T-helper 17 cell (primary cell): Measurements from ENCODE around the gene PRDM16. TPM values are rescaled to one million over a fixed set of nuclear protein-coding genes. Genes with fewer than 3 reads are reported as not detected.

Experiments
- ATAC-seq: fragments of 150-1000 bp; cut with Tn5 transposase; 2 replicates; pipeline ENCODE4 v1.10.0; 2021; ENCODE audit warnings: mild to moderate bottlenecking, moderate library complexity
- DNase-seq, 3 donors: peaks; one replicate each; pipeline versions ENCODE4 v3.0.0 to v3.0.0-alpha.2; 2020 to 2021
- H3K9me3 ChIP-seq: one replicate; pipeline ENCODE4 v1.7.0; 2013; ENCODE audit warnings: low read length, mild to moderate bottlenecking; ENCODE audit not compliant: control insufficient read depth, poor library complexity, severe bottlenecking
- H3K27ac Mint-ChIP-seq: one replicate; pipeline ENCODE4 v1.8.0; 2022; ENCODE audit warnings: mild to moderate bottlenecking, moderate library complexity, mixed read lengths
- H3K27me3 Mint-ChIP-seq: one replicate; pipeline ENCODE4 v1.8.0; 2022; ENCODE audit warnings: mixed read lengths
- H3K36me3 Mint-ChIP-seq: one replicate; pipeline ENCODE4 v1.8.0; 2022; ENCODE audit warnings: low read depth, mixed read lengths
- H3K4me1 Mint-ChIP-seq: one replicate; pipeline ENCODE4 v1.8.0; 2022; ENCODE audit warnings: mild to moderate bottlenecking, mixed read lengths
- H3K4me3 Mint-ChIP-seq: one replicate; pipeline ENCODE4 v1.8.0; 2022; ENCODE audit warnings: mild to moderate bottlenecking, moderate library complexity, mixed read lengths
- total RNA-seq, 4 donors: library from RNA in 2 of 4; stranded (reverse) in 2 of 4; gene quantifications; one replicate each; pipeline ENCODE4 v1.2.3 and lab custom pipeline; 2022 to 2026

The PRDM16 gene
- total RNA-seq, 2 donors from 2014 or later: not detected

DNA sequence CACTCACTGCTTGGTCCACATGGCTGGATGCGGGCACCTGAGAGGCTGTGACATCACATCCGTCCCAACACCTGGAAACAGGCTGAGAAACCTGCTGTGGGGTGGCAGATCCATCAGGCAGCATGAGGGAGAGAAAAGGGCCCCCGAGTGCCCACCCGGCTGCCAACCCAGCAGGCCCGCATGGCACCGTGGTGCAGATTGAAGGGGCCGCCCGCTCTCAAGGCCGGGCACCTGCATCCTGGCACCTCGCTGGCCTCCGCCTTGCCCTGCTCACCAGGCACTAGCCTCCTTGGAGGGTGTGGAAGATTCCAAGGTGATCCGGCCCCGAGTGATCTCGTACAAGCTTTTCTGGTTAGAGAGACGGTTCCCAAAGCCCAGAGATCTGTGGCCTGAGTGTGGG lies 110.5 kb downstream of the PRDM16 start:
- no peaks in the 10 kb centered on the region for H3K9me3 ChIP-seq
- no peak overlapping the region for H3K27ac Mint-ChIP-seq
- DNase-seq (no peak), ATAC-seq (no peak)
- no peaks in the 10 kb centered on the region for H3K36me3 Mint-ChIP-seq
- peaks cover 5% of the 10 kb centered on the region for H3K27me3 Mint-ChIP-seq
- no peak overlapping the region for H3K4me3 Mint-ChIP-seq
- no peaks in the 10 kb centered on the region for H3K4me1 Mint-ChIP-seq

DNA sequence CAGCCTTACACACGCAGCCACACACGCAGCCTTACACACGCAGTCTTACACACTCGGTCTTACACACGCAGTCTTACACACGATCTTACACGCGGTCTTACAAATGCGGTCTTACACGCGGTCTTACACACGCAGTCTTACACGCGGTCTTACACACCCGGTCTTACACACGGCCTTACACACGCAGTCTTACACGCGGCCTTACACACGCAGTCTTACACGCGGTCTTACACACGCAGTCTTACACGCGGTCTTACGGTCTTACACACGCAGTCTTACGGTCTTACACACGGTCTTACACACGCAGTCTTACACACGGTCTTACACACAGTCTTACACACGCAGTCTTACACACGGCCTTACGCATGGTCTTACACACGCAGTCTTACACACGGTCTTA lies 111.9 kb downstream of the PRDM16 start:
- ATAC-seq (no peak), DNase-seq (no peak)
- no peak overlapping the region for H3K4me3 Mint-ChIP-seq
- peaks cover 9% of the 10 kb centered on the region for H3K27me3 Mint-ChIP-seq
- H3K27ac Mint-ChIP-seq: no peak overlapping the region
- H3K36me3 Mint-ChIP-seq: no peaks in the 10 kb centered on the region
- H3K4me1 Mint-ChIP-seq: no peaks in the 10 kb centered on the region
- no peaks in the 10 kb centered on the region for H3K9me3 ChIP-seq

- H3K36me3 Mint-ChIP-seq: no peaks in the 10 kb centered on the region
- no peak overlapping the region for H3K27ac Mint-ChIP-seq
- ATAC-seq (no peak), DNase-seq (no peak)
- no peak overlapping the region for H3K4me3 Mint-ChIP-seq
- H3K4me1 Mint-ChIP-seq: no peaks in the 10 kb centered on the region
- H3K27me3 Mint-ChIP-seq: peaks cover 14% of the 10 kb centered on the region
- no peaks in the 10 kb centered on the region for H3K9me3 ChIP-seq
Observed at GRCh38 chr1:3181956-3182355, 113.0 kb downstream of the PRDM16 start.

- DNase-seq: no peak
- no peaks in the 10 kb centered on the region for H3K36me3 Mint-ChIP-seq
- no peak for ATAC-seq
- peaks cover 28% of the 10 kb centered on the region for H3K27me3 Mint-ChIP-seq
- H3K4me1 Mint-ChIP-seq: no peaks in the 10 kb centered on the region
- no peaks in the 10 kb centered on the region for H3K9me3 ChIP-seq
- no peak overlapping the region for H3K27ac Mint-ChIP-seq
- H3K4me3 Mint-ChIP-seq: no peak overlapping the region
Observed at GRCh38 chr1:3183411-3183810, 114.4 kb downstream of the PRDM16 start.

DNA sequence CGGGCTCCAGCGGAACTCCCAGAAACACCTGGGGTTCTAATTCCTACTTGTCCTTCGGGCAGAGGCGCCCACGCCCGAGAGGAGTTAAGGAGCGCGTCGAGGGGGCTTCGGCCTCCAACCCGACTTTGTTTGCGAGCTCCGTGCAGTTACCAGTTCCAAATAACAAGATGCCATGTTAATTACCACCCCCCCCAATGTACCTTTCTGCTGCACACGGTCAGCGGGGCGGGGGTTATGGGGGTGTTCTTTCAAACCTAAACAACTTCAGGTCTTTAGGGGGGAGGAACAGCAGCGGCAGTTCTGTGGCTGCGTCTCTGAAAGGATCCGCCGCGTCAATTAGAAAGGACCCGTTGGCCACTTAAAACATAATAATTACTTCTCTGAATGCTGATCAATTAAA lies 114.8 kb downstream of the PRDM16 start:
- Mint-ChIP-seq H3K4me1 (no peaks in the 10 kb centered on the region), H3K4me3 (no peak overlapping the region), H3K27me3 (peaks cover 32% of the 10 kb centered on the region), H3K36me3 (no peaks in the 10 kb centered on the region), H3K27ac (no peak overlapping the region)
- DNase-seq (no peak), ATAC-seq (no peak)
- no peaks in the 10 kb centered on the region for H3K9me3 ChIP-seq

DNA sequence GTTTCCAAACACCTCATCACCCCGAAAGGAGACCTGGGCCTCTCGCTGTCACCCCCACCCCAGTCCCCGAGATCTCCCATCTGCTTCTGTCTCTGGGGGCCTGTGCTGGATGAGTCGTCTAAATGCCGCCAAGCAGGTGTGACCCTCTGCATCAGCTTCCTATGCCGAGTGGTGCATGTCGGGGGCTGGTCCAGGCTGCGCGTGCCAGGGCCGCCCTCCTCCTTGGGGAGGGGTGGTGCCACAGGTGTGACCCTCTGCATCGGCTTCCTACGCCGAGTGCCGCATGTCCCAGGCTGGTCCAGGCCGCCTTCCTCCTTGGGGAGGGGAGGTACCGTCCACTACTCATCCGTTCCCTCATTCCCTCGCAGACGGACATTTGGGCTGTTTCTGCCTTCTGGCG lies 115.7 kb downstream of the PRDM16 start:
- no peak overlapping the region for H3K27ac Mint-ChIP-seq
- H3K4me1 Mint-ChIP-seq: no peaks in the 10 kb centered on the region
- no peak overlapping the region for H3K4me3 Mint-ChIP-seq
- no peaks in the 10 kb centered on the region for H3K9me3 ChIP-seq
- DNase-seq (no peak), ATAC-seq (no peak)
- peaks cover 41% of the 10 kb centered on the region for H3K27me3 Mint-ChIP-seq
- no peaks in the 10 kb centered on the region for H3K36me3 Mint-ChIP-seq

- peaks cover 51% of the 10 kb centered on the region for H3K27me3 Mint-ChIP-seq
- no peak overlapping the region for H3K4me3 Mint-ChIP-seq
- ATAC-seq: no peak
- H3K9me3 ChIP-seq: no peaks in the 10 kb centered on the region
- no peaks in the 10 kb centered on the region for H3K4me1 Mint-ChIP-seq
- H3K36me3 Mint-ChIP-seq: no peaks in the 10 kb centered on the region
- DNase-seq: no peak
- no peak overlapping the region for H3K27ac Mint-ChIP-seq
Observed at GRCh38 chr1:3185896-3186525, 117.0 kb downstream of the PRDM16 start.

DNA sequence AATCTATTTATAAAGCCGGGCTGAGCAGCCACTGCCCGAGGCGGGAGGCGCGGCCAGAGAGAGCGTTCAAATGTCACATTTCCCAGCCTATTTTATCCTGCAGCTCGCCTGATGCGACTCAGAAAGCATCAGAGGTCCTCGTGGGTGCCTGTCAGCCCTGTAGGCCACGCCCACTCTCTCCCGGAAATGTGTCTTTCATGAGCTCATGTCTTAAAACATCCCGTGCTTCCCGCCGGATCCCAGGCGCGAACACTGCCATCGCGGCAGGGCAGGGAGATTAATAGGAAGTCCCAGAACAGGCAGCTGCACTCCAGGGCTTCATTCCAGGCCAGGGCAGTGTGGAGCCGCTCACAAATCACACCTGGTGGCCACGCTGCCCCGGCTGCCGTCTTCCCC lies 117.5 kb downstream of the PRDM16 start:
- no peaks in the 10 kb centered on the region for H3K9me3 ChIP-seq
- H3K27ac Mint-ChIP-seq: no peak overlapping the region
- H3K36me3 Mint-ChIP-seq: no peaks in the 10 kb centered on the region
- no peak for DNase-seq
- H3K4me3 Mint-ChIP-seq: no peak overlapping the region
- H3K4me1 Mint-ChIP-seq: no peaks in the 10 kb centered on the region
- H3K27me3 Mint-ChIP-seq: peaks cover 55% of the 10 kb centered on the region
- ATAC-seq: no peak

- H3K9me3 ChIP-seq: no peaks in the 10 kb centered on the region
- H3K27me3 Mint-ChIP-seq: peaks cover 55% of the 10 kb centered on the region
- DNase-seq (no peak), ATAC-seq (no peak)
- no peak overlapping the region for H3K27ac Mint-ChIP-seq
- H3K36me3 Mint-ChIP-seq: no peaks in the 10 kb centered on the region
- no peaks in the 10 kb centered on the region for H3K4me1 Mint-ChIP-seq
- H3K4me3 Mint-ChIP-seq: no peak overlapping the region
Observed at GRCh38 chr1:3187415-3188149, 118.6 kb downstream of the PRDM16 start.

DNA sequence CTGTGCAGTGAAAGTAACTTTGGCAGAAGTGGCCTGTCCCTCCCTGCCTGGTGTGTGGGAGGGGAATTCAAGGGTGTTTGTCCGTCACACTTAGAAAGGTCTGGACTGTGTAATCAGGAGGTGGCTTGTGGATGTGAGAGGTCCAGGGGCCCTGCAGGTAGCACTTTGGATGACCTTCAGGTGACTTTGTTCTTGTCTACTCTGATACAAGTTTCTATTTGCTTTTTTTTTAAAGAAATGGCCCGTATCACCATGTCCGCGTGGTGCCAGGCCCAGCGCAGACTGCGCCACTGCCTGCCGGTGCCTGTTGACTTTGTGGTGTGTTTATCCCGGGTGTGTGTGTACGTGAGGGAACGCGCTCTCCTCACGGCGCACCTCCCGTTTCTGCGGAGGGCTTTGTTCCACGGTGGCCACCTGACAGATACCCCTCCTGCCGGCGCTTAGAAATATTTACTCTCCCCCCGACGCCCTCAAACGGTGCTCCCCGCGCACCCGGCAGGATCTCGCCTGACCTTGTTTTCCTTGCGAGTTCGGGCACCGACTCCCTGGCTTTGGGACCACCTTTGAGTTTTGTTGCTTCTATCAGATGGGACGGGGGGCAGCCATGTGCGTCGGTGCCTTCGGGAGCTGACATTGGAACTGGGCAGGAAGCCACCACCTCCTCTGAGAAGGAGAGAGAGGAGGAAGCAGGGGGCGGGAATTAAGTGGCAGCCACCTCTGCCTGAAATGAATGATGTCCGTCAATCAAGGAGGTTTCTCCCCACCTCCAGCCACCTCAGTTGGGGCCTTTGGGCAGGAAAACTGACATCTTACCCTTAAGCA lies 119.4 kb downstream of the PRDM16 start:
- no peaks in the 10 kb centered on the region for H3K9me3 ChIP-seq
- ATAC-seq: no peak
- H3K27ac Mint-ChIP-seq: no peak overlapping the region
- no peak for DNase-seq
- no peak overlapping the region for H3K4me3 Mint-ChIP-seq
- H3K4me1 Mint-ChIP-seq: no peaks in the 10 kb centered on the region
- no peaks in the 10 kb centered on the region for H3K36me3 Mint-ChIP-seq
- peaks cover 55% of the 10 kb centered on the region for H3K27me3 Mint-ChIP-seq

- DNase-seq: no peak
- Mint-ChIP-seq H3K4me1 (no peaks in the 10 kb centered on the region), H3K36me3 (no peaks in the 10 kb centered on the region), H3K27me3 (peaks cover 51% of the 10 kb centered on the region), H3K27ac (no peak overlapping the region), H3K4me3 (no peak overlapping the region)
- ATAC-seq: no peak
- no peaks in the 10 kb centered on the region for H3K9me3 ChIP-seq
Observed at GRCh38 chr1:3190256-3191041, 121.4 kb downstream of the PRDM16 start.

GRCh38 chr1:3192361-3192760 lies 123.4 kb downstream of the PRDM16 start:
- Mint-ChIP-seq H3K4me1 (no peaks in the 10 kb centered on the region), H3K27ac (no peak overlapping the region), H3K36me3 (no peaks in the 10 kb centered on the region), H3K27me3 (peaks cover 42% of the 10 kb centered on the region), H3K4me3 (no peak overlapping the region)
- DNase-seq: no peak
- ATAC-seq: no peak
- H3K9me3 ChIP-seq: no peaks in the 10 kb centered on the region

- no peaks in the 10 kb centered on the region for H3K4me1 Mint-ChIP-seq
- ATAC-seq (no peak), DNase-seq (no peak)
- no peaks in the 10 kb centered on the region for H3K36me3 Mint-ChIP-seq
- H3K9me3 ChIP-seq: no peaks in the 10 kb centered on the region
- H3K4me3 Mint-ChIP-seq: no peak overlapping the region
- no peak overlapping the region for H3K27ac Mint-ChIP-seq
- H3K27me3 Mint-ChIP-seq: peaks cover 37% of the 10 kb centered on the region
Observed at GRCh38 chr1:3192825-3193224, 123.8 kb downstream of the PRDM16 start.
